Measurements from ENCODE around the gene MRPS18A.
"Not testable (repeated sequence)": the region's sequence is repeated elsewhere in the genome, so short reads cannot be mapped to it uniquely, and the experiment has no call there.

Gene MRPS18A

DNA sequence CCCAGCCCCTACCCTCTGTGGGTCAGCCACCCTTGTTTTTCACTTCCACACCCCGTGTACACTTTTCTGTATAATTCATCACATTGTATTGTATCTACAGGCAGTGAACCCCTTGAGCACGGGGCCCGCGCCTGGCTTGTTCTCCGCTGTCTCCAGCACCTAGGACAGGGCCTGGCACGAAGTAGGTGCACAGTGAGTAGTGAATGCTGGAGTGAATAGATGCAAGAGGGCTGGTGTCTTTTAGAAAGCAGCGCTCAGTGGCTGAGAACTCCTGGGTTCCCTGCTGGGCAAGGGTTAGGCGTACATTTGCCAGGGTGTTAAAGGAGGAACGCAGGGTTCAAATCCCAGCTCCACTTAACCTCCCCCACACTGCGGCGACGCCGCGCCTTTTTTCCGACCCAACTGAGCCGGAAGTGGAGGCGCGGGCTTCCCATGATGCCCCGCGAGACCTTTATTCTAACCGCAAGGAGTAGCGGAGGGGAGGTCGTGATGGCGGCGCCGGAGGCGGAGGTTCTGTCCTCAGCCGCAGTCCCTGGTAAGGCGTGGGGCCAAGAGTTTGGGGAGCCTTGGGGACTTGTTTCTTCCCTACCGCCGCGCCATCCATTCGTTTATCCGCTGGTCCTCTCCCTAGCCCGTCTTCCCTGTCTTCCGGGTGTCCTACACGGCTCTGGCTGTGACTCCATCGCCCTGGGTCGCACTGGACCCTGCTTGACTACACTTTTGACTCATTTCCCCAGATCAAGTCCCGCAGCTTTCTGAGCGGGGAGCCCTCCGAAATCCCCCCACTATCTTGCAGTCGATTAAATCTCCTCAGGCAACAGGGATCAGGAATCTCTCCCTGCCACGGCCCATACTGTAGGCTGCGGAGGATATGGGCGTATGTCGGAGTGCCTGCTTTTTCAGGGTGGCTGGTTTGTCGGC is 51.9 kb downstream of the MRPS18A start, which contains the start of gene MAD2L1BP:
MAD2L1BP (plus strand) TSS at position 454 of the 921 bp plus-strand sequence; CDS start at position 490, 36 bp downstream.
- peak in 1 of 2 experiments; percentile 39 for DNase-seq (ENCODE audit: low read depth in 2 of 2)

DNA sequence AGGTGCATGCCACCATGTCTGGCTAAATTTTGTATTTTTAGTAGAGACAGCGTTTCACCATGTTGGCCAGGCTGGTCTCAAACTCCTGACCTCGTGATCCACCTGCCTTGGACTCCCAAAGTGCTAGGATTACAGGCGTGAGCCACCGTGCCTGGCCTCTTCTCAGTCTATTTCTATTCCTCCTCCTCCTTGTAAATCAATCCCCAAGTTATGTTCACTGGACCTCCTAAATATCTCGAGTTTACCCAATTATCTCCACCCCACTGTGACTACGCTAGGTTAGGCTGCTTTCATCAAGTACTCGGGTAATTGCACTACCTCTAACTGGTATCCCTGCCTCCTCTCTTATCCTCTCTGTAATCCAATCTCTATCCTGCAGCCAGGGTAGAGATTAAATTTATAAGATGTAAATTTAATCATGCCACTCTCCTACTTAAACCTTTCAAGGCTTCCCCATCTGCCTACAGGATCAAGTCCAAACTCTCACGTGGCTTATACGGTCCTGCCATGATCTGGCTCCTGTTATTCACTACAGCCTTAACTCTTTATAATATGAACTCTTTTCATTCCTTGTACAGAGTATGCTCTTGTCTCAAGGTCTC is 52.8 kb downstream of the MRPS18A start:
- no peak for DNase-seq (ENCODE audit: low read depth in 2 of 2)

DNA sequence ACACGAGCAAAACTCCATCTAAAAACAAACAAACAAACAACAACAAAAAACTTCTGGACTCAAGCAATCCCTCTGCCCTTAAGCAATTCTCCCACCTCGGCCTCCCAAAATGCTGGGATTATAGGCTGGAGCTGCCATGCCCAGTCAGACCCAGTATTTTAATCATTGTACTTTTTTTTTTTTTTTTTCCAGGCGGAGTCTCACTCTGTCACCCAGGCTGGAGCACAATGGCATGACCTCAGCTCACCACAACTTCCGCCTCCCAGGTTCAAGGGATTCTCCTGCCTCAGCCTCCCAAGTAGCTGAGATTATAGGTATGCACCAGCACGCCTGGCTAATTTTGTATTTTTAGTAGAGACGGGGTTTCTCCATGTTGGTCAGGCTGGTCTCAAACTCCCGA is 54.6 kb downstream of the MRPS18A start:
- DNase-seq (ENCODE audit: low read depth in 2 of 2), result not testable (repeated sequence)

DNA sequence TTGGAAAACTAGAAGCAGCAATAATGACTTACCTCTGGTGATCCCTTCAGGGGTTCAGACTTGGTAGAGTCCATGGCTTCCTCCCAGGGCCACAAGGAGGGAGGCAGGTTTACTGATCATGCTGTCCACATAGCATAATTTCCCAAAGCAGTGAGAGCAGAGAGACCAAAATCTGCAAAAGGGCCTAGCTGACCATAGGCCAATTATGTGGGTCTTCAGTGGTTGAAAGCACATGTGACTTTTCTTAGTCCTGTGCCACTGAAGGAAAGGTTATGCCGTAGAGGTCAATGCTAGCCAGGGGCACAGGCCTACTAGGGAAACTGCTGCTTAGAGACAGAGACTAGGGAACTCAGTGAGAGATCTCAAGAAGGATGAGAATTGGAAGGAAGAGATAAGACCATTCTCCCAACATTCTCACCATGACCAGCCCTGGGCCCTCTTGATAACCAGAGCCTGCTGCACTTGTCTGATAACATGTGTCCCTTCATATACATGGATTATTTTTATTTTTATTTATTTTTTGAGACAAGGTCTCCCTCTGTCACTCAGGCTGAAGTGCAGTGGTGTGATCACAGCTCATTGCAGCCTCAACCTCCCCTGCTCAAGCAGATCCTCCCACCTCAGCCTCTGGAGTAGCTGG is 56.5 kb downstream of the MRPS18A start:
- no peak for DNase-seq (ENCODE audit: low read depth in 2 of 2)

DNA sequence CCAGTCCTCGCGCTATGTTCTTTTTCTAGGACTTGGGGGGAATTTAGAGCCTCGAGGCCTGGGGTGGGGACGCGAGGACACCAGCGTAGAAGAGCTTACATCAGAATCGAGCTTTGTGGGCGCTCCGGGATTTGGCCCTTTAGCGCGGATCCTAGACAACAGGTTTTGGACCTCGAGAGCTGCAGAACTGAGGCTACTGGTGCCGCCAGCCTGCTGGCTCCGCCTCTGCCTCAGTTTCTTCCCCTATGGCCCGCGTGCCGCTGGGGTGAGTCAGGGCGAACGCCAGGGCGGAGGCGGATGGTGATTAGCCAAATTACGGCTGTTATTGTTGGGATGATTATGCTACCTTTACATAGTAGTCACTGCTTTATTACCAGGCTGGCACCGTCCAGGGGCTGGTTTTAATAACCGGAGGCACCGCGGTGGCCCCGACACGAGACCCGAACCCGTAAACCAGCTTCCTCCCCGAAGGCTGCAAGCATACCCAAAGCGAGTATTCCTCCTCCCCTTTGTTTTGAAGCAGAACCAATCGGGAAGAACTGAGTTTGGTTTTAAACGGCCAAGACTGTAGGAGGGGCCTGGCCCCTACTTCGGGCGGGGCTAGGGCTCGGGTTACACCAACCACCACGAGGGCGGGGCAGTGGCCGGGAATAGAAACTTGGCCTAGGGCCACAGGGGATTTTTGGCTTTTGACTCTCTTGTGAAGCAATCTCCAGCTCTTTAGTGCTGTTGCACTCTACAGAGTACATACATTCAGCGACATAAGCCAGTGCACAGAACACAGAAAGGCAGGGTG is 57.9 kb downstream of the MRPS18A start:
- peak; percentile 97 to 98 for DNase-seq (ENCODE audit: low read depth in 2 of 2)

DNA sequence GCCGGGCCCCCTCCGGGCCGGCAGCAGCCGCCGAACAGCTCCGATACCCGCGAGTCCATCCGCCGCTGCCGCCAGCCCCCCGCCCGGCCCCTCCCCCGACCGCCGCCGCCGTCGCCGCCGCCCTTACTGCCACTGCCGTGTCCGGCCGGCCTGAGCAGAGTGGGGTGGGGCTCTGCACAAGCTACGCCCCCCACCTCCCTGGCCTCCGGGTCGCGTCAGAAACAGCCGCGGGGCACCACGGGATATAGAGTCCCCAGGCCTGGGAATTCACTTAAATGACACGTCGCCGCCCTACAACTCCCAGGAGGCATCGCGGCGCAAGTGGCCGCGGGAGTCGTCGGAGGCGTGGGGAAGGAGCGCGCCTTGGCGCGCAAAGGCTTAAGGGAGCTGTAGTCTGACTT is 58.5 kb downstream of the MRPS18A start, which contains the start of gene GTPBP2:
GTPBP2 (minus strand) TSS at position 161 of the 401 bp plus-strand sequence; CDS start at position 59, 102 bp downstream.
- peak; percentile 98 for DNase-seq (ENCODE audit: low read depth in 2 of 2)

DNA sequence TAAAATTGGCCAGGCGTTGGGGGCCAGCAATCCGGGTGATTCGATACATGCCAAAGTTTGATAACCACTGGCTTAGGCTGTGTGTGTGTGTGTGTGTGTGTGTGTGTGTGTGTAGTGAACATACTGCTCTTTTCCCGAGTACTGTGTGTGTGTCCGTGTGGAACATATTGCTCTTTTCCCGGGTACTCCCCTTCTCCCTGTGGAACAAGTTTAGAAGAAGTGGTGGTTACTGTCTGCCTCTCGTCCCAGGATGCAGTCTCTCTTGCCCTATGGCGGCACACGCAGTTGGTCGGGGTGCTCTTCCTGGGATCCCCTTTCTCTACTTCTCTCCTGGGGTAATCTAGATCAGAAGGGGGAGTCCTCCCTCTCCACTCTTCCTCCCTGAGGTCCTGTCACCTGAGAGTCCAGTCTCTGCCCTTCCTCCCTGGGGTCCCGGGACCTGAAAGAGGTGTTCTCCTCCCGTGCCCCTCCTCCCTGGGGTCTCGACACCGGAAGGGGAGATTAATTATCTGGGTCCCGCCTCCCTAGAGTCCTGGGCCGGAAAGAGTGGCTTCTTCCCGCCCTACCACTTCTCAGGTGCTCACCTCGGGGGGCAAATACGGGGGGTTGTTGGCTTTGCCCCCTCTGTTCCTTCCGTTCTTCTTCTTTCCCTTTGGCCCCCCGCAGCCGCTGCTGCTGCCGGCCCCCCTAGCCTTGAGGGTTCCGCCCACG is 59.0 kb downstream of the MRPS18A start:
- no peak for DNase-seq (ENCODE audit: low read depth in 2 of 2)

DNA sequence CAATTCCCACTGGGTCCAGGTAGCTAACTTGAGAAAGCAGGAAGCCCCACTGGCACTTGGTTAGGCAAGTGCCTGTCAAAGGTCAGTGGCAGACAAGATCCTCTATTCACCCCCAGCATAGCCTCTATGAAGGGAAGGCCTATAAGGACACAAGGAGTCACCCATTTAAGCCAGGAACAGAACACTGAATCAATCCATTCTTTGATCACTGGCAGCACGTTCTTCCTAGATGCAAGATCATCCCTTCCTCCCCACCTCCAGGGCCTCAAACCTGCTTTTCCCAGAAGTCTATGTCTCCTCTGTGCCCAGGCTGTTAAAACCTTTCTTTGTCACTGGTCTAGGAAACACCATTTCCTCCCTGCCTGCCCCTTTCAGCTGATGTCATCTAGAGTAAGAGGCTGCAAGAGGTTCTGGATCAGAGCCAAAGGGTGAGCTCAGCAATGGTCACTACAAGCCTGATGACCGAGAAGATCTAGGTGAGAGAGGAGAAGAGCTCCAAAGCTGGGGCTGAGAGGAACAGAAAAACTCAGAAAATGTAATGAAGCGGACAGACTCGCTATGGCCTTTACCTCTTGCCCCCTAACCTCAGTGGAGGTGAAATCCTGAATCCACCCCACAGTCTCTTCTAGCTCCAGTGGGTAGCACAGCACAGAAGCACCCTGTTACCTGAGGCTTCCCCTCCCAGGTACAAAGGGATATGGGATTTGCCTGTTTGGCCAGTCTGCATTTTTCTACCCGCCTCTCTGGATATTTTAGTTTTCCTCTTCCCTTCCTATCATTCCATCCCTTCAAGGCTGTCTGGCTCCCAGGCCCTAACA is 60.4 kb downstream of the MRPS18A start:
- peak; percentile 79 to 80 for DNase-seq (ENCODE audit: low read depth in 2 of 2)

DNA sequence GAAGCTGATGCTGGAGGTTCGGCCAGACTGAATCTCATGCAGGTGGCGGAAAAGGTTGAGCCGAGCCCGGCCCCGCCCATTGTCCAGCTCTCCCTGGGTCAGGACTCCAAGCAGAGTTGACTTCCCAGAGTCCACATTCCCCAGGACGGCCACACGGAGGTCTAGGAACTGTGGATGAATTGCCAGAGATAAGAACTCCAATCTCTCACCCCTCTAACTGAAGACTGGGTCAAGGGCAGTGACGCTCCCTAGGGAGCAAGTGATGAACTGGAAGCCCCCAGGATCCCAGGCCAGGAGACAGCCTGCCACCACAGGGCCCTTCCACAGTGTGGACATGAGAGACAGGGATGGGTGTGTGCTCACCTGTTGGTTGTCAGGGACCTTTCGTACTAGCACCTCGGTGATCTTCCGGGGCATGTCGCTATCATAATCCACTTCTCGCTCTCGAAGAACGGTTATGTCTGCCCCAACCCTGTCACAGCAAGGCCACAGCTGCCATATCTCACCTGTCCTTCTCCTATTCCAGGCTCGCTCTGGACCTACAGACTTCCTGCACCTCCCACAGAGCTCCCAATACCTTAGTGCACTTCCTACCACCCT is 62.1 kb downstream of the MRPS18A start:
- DNase-seq (ENCODE audit: low read depth in 2 of 2), result no peak

DNA sequence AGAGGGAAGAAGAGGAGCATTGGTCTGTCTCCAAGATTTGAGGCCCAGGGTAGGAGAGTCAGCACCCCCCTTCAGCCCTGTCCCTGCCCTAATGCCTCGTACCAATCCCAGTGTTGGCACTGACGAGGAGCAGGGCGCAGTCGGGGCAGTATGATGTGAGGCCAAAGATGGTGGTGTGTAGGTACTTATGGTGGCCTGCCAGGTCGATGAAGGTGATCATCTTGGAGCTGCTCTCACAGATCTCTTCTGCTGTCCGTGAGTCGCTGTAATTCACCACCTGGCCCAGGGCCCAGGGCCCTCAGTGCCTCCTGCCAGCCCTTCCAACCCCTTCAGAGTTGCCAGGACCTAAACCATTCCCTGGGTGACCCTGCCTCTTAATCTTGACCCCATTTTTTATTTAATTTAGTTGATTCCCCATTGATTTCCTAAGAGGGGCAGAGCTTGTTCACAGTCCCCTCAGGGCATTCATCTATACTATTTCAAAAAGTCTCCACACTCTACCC is 62.8 kb downstream of the MRPS18A start:
- no peak for DNase-seq (ENCODE audit: low read depth in 2 of 2)

DNA sequence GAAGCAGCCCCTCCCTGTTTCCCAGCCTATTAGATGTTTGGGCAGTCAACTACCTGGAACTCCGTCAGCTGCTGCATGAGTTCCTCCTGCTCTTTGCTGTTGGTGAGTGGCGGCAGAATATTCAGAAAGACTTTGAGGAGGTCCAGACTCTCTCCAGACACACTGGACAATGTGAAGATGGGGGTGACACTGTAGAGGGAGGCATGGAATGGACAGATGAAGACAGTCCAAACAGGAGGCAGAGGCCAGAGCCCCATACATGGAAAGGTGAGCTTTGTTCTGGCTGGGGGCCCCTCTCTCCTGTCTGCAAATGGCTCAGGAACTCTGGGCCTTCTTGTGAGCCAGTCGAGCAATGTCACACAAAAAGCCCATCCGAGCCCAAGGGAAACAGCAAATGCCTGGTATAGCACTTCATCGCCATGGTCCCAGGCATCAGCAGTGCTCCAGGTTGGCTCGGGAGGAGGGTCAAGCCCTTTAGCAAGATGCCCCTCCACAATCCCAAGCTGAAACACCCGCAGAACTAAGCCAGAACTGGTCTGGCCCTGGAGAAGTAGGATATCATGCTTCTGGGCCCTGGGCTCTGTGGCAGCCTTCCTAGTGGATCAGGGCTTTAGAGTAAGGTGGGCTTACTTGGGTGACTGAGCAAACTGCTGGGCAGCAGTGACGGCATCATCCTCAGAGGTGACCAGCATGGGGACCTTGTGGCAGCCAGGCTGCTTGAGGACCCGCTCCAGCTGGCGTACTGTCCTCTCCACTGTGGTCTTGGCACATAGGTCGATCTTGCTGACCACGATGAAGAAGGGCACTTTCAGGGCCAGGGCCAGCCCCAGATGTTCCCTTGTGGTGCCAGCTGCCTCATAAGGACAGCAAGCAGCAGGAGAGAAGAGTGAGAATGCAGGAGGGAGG is 63.5 kb downstream of the MRPS18A start:
- DNase-seq (ENCODE audit: low read depth in 2 of 2), result no peak

DNA sequence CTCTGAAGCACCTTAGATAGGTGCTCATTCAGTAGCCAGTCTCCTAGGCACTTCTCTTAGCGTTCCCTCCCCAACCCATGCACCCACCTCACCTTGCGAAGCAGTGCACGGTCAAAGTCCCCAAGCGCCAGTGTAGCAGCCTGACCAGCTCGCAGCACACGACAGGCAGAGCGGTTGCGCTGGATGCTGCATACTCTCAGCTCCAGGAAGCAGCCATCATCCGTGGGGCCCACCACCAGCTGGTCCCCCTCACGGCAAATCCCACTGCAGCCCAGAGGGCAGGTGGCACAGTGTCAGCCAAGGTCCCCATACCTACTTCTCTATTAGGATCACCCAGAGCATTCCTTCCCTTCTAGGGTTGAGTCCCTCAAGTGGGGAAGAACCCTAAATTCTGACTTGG is 65.0 kb downstream of the MRPS18A start:
- no peak for DNase-seq (ENCODE audit: low read depth in 2 of 2)

DNA sequence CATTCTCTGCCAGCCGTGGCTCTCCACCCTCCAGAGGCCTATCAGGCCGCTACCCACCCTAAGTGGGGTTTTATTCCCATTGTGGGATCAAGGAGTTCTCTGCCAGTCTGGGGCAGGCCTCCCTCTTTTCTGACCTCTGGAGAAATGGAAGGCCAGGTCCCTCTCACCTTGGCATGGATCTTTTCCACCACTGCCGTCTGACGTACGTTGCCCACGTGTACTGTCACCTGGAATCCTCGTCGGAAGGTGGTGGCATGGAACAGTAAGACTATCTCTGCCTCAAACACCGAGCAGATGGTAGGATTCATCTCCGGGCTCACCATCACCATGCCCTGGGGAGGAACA is 65.8 kb downstream of the MRPS18A start:
- DNase-seq (ENCODE audit: low read depth in 2 of 2), result no peak

All from fibroblast of skin of left biceps (primary cell).